GM15510 (cell line): ENCODE results near the gene RPRD1A.

Source experiments
- POLR2A ChIP-seq: IDR thresholded peaks from 3 replicates; pipeline ENCODE4 v1.6.1; 2011; ENCODE audit warnings: borderline replicate concordance; ENCODE audit not compliant: insufficient read length; ENCODE audit errors: extremely low read depth

The RPRD1A gene

DNA sequence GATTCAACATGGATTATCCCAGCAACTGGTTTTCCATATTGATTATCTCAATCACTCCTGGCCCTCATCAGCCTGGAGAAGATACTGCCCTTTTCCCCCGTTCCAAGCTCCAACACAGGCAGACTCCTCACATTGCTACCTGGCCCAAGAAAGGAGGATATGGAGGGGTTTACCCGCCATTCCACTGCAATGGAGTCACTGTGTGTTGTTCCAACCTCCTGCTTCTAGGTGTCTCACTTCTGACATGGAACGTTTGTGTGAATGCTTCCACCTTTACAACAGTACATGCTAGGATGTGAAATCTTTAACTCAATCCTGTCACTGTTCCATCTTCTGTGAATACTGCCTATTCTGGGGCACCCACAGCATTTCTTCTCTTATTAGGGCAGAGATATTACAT lies 58.1 kb downstream of the RPRD1A start:
- TF ChIP-seq POLR2A = no peak

DNA sequence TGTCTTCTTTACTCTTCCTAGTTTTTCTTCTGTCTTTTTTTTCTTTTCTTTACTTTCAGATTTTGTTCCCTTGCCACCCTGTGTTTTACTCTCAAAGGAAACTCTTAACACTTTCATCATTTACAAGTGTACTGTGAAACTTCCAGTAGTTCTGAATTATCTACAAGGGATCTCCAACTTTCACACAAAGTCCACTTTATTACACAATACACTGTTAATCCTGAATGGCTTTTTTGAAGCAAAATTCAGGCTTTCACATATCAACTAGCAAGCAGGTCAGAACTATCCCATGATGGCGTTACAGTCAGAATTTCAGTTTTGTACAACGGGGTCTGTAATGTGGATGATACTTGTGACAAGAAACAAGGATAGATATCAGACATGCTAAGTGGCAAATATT lies 60.4 kb downstream of the RPRD1A start:
- TF ChIP-seq POLR2A = no peak

DNA sequence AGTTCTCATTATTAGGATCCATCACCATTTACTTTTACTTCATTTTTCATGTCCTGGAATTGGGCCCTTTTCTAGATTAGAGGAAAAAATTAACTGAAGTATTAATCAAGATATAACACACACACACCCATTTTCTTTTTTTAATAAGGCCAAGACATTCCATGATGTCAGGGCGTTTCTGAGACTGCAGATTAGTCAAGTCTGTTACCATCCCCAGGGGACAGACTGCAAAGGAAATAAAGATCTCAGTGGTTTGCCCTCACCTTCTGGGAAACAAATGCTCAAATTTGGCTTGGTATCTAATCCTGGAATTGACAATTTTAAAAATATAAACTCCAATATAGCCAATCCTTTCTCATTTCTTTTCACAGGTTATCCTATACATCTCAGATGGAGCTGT lies 67.4 kb downstream of the RPRD1A start:
- TF ChIP-seq POLR2A = no peak

DNA sequence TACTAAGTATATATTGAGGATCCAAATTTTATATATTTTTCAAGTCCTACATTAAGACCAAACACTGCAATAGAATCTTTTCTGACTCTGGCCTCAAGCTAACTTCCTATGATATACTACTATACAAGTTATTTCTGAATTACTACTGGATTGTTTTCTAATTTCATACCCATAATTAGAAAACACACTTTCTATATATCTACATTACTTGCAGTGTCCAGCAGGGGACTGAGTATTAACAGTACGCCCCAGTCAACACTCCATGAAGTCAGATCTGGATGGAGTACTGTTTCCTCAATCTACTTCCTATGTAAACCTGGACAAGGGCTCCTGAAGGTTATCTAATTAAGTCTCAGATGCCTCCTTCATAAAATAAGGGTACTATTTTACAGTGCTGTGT lies 68.4 kb downstream of the RPRD1A start:
- no peak for TF ChIP-seq POLR2A

DNA sequence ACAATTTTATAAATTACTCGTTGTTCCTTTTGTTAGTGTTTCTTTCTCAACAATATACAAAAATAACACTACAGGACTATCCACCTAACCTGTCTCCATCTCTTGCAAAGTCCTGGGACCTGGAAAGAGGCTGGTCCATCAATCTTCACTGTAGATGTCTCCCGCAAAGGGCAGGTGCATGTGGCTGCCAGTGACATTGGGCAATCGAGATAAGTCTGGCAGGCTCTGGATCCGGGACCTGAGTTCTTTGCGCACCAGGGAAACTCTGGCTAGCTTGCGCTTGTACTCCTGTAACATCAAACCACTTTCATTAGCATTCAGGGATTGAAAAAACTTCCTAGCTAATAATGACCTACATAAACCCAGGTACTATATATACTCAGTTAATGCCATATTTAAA lies 74.3 kb downstream of the RPRD1A start:
- TF ChIP-seq POLR2A = no peak

DNA sequence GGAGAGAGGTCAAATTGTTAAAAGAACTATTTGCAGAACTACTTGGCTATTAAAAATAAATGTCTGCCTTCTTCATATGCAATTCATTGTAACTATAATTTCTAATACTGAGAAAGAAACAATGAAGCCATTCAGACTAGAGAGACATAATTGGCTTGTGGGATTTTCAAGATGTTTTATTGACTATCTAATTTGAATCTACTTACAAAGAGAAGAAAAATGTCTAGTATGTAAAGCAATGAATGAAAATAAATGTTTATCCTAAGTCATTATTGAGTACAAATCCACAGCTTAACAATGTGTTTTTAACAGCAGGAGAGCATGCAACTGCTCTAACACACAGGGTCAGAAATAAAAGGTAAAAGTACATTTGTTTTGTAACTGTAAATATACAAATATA lies 75.7 kb downstream of the RPRD1A start:
- TF ChIP-seq POLR2A = no peak

DNA sequence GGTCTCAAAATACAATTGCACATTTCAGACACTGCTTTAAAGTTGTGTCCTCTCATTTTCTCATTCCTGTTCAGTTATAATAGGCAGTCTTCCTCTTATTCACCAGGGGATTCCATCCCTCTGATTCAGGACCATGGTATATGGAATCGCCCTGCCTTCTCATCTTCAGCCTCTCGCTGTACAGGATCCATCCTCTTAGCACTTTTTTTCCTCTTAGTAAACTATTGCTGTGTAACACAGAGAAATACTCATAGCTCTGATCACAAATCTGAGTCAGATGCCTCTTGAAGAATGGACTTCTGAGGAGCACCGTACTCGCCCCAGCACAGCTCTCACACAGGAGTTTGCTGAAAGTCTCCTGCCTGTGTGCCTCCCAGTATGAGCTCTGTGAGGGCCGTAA lies 83.5 kb downstream of the RPRD1A start:
- TF ChIP-seq POLR2A = no peak

DNA sequence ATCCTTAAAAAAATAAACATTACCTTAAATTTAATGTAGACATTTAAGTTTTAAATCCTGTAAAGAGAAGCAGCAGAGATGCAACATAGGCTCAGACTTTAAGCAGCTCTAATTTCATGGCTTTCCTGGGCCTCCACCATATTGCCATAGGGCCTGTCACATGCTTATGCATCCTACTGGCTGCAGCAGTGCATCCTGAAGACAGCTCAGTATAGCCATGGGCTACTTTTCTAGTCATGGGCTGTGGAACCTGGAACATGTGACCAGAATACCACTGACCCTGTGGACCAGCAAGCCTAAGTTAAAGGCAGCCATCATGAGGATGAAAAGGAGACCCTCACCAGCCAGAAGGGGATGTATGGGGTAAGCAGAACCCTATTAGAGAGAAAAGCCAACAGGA lies 84.2 kb downstream of the RPRD1A start:
- TF ChIP-seq POLR2A = no peak

DNA sequence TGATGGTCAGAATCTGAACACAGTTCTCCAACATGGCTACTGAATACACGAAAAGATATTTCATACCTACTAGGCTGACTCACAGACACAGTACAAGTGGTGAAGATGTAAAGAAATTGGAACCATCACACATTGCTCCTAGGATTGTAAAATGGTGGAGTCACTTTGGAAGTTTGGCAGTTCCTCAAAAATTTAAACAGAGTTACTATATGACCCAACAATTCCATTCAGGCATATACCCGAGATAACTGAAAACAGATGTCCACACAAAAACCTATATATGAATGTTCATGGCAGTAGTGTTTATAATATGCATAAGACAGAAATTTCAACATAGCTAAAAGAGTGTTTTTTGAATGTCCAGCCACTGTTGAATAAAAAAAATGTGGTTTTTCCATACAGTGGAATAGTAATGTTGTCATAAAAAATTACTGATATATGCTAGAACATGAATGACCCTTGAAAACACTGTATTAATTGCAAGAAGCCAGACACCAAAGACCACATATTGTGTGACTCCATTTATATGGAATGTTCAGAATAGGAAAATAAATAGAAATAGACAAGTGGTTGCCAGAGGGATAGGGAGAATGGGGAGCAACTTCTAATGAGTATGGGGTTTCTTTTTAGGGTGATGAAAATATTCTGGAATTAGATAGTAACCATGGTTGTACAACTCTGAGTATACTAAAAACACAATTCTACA lies 84.8 kb downstream of the RPRD1A start:
- no peak for TF ChIP-seq POLR2A

DNA sequence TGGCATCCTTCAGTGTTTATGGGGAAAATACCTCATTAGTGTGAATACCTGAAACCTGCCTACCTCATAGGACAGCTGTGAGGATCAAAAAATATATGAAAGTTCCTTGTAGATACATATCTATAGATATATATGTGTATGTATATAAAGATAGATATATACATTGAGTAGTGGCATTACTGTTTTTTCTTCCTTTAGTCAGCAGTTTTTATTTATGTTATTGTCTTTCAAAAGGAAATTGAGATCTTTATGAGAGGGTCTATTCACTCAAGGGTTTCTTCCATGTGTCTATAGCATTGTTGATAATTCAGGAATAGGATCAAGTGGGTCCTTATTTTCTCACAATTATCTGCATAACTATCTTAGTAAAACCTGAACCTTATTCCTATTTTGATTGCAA lies 88.2 kb downstream of the RPRD1A start:
- no peak for TF ChIP-seq POLR2A

DNA sequence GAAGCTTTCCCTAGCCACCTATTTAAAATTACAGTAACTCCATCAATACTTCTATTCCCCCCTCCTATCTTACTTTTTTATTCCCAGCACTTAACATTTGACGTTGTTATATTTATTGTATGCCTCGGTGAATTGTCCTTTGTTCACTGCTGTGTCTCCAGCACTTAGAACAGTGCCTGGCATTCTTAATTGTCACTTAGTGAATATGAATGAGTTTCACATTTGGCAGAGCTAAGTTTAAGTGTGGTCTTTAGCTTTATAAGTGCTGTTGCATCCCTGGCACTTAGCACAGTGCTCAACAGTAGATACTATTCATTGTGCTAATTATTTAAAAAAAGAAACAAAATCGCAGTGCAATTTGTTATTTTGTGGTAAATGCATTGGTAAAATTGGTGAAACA lies 93.2 kb downstream of the RPRD1A start:
- TF ChIP-seq POLR2A = no peak

DNA sequence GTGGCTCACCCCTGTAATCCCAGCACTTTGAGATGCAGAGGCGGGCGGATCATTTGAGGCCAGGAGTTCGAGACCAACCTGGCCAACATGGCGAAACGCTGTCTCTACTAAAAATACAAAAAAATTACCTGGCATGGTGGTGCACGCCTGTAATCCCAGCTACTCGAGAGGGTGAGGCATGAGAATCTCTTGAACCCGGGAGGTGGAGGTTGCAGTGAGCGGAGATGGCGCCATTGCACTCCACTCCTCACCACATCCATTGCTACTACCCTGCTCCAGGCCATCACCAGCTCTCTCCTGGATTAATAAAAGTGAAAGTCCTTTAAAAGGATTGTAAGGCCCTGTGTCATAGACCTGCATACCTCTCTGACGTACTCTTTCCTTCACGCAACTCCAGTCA lies 93.7 kb downstream of the RPRD1A start:
- TF ChIP-seq POLR2A = no peak

DNA sequence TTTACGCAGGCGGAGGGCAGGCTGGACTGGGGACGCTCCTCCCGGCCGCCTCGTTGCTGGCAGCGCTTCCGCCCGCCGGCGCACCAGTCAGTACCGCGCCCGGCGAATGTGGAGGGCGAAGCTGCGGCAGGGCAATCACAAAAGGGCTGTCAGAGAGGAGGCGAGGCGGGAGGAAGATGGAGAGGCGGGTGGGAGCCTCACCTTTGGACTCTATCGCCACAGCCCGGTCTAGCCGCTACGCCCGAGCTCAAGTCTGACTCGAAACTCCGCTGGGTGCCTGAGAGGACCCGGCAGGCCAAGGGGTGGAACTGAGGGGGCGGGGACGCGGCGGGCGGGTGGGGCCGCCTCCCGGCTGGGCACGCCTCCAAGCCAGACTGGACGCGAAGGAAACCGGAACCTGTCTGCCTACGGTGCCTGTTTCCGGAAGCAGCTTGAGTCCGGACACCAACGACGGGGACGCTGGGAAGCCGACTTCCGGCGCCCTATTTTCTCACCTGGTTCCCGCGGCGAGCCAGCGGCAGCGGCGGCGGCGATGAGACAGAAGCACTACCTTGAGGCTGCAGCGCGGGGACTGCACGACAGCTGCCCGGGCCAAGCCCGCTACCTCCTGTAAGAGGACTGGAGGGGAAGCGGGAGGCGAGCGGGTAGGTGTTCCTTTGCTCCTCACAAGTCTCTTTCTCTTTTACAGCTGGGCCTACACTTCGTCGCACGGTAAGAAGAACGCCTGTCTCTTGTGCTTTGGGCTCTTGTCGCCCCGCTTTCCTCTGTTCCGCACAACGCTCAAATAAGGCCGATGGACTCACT lies 95.0 kb downstream of the RPRD1A start, which contains the start of gene RMP24:
TSS of gene RMP24 (plus strand) at position 483 of the 804 bp plus-strand sequence.
- TF ChIP-seq POLR2A = peak; percentile 87

DNA sequence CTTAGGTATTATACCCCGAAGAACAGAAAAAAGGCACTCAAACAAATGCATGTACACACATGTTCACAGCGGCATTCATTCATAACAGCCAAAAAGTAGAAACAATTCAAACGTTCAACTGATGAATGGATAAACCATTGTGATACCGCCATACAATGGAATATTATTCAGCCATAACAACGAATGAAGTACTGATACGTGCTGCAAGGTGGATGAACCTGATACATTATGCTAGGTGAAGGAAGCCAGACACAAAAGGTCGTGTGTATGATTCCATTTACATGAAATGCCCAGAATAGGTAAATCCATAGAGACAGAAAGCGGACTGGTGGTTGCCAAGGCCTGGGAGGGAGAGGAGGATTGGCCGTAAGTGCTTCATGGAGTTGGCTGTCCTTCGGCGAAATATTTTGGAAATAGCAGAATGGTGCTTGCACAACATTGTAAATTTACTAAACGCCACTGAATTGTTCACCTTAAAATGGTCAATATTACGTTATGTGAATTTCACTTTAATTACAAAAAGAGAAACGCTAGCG lies 95.6 kb downstream of the RPRD1A start:
- no peak for TF ChIP-seq POLR2A

DNA sequence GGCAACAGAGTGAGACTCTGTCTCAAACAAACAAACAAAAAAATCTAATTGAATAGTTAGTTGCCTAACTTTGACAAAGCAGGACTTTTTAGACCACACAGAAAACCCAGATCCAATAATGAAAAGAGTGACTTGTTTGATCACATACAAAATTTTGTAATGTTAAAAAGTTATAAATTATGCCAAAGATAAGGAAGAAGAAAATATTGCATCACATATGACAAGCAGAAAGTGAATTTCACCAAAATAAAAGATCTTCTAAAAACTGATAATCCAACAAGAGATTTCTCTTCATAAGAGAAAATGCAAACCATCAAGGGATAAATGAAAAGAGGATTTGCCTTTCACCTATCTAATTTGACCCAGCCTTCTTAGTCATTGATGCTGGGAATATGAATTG lies 97.7 kb downstream of the RPRD1A start:
- no peak for TF ChIP-seq POLR2A
